ENCODE measurements around the gene KCNMB4. TPM values are rescaled to one million over a fixed set of nuclear protein-coding genes. Genes with fewer than 3 reads are reported as not detected.

Gene KCNMB4
- total RNA-seq, 1 experiment from 2014 or later = 0.23 TPM

DNA sequence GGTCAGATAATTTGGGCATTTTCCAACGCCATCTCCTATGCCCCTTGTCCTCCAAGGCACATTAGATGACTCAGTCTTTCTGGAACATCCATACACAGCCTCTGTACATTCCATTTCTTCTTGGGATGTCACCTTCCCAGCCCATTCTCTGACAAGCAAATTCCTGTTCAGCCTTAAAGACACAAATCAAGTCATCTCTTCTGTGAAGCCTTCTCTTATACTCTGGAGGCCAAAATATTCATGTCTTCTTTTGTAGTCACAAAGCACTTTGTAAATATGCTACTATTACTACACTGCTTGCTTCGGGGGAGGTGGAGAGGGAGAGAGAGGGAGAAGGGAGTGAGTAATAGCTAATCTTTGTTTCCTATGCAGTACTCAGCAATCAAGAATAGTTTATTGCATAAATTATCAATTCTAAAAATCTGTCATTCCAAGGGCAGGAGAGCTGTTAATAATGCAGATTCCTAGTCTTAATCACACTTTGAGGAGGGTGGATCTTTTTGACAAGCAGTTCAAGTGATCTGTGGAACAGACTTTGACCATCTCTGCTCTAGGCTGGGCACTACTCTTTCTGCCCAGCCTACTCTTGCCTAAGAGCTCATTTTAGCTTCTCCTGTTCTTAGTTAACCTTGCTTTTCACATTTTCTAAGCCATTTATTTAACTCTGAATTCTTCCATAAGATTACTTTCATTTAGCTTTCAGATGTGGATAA is 27.9 kb downstream of the KCNMB4 start:
- Mint-ChIP-seq H3K9me3 (ENCODE audit: unreplicated experiment) (peaks cover 11% of the 10 kb centered on the region), H3K4me3 (ENCODE audit: unreplicated experiment) (no peak overlapping the region), H3K4me1 (ENCODE audit: low read depth, unreplicated experiment) (no peaks in the 10 kb centered on the region), H3K27ac (ENCODE audit: unreplicated experiment) (no peak overlapping the region), H3K36me3 (ENCODE audit: insufficient read depth, unreplicated experiment) (no peaks in the 10 kb centered on the region), H3K27me3 (ENCODE audit: insufficient read depth, unreplicated experiment) (peaks cover 3% of the 10 kb centered on the region)
- BruUV-seq (replicated peaks) = no TSS peak
- TF ChIP-seq, protein P1, sequence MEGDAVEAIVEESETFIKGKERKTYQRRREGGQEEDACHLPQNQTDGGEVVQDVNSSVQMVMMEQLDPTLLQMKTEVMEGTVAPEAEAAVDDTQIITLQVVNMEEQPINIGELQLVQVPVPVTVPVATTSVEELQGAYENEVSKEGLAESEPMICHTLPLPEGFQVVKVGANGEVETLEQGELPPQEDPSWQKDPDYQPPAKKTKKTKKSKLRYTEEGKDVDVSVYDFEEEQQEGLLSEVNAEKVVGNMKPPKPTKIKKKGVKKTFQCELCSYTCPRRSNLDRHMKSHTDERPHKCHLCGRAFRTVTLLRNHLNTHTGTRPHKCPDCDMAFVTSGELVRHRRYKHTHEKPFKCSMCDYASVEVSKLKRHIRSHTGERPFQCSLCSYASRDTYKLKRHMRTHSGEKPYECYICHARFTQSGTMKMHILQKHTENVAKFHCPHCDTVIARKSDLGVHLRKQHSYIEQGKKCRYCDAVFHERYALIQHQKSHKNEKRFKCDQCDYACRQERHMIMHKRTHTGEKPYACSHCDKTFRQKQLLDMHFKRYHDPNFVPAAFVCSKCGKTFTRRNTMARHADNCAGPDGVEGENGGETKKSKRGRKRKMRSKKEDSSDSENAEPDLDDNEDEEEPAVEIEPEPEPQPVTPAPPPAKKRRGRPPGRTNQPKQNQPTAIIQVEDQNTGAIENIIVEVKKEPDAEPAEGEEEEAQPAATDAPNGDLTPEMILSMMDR (IDR thresholded peaks at IDR 0.05; ENCODE audit: insufficient read depth in 1 of 2, low read depth in 1 of 2, low read length in 1 of 2, severe bottlenecking in 1 of 2, unreplicated experiment in 1 of 2) = no peak
- Histone ChIP-seq H3K27me3 (replicated peaks; ENCODE audit: control insufficient read depth, insufficient read depth, low read length) (no peaks in the 10 kb centered on the region), H3K9me3 (no peaks in the 10 kb centered on the region), H3K4me3 (ENCODE audit: low read depth, low read length) (no peak overlapping the region), H3K4me1 (no peaks in the 10 kb centered on the region), H3K36me3 (ENCODE audit: control insufficient read depth, insufficient read depth, low read length) (no peaks in the 10 kb centered on the region)
- DNase-seq = no peak
- POLR2A ChIA-PET = no interaction called here
- intact Hi-C loops (cut with micrococcal nuclease; ENCODE audit: unreplicated experiment) = no loop called here
- CTCF ChIA-PET = no interaction called here

DNA sequence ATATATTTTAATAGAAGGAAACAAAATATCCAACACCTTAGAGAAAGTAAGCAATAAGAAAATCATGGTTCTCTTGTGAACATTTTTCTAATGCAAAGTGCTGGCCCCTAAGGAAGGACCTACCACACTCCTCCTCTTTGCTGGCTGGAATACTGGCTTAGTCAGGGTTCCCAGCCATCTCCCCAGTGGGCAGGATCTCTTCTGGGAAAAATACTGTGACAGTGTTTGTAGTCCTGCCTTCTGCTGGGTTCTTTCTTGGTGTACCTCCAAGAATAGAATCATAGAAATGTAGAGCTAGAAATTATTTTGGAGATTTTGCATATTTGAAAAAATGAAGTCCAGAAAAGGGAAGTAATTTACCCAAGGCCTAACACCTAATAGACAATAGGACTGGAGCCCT is 31.9 kb downstream of the KCNMB4 start:
- BruUV-seq (replicated peaks) = no TSS peak
- H3K27me3 ChIP-seq (replicated peaks; ENCODE audit: control insufficient read depth, insufficient read depth, low read length) = no peaks in the 10 kb centered on the region
- intact Hi-C loops (cut with micrococcal nuclease; ENCODE audit: unreplicated experiment) = no loop called here
- Mint-ChIP-seq H3K27me3 (ENCODE audit: insufficient read depth, unreplicated experiment) (peaks cover 3% of the 10 kb centered on the region), H3K36me3 (ENCODE audit: insufficient read depth, unreplicated experiment) (no peaks in the 10 kb centered on the region), H3K9me3 (ENCODE audit: unreplicated experiment) (no peaks in the 10 kb centered on the region), H3K4me1 (ENCODE audit: low read depth, unreplicated experiment) (peaks cover 6% of the 10 kb centered on the region), H3K4me3 (ENCODE audit: unreplicated experiment) (no peak overlapping the region), H3K27ac (ENCODE audit: unreplicated experiment) (no peak overlapping the region)
- TF ChIP-seq, protein P1 (IDR thresholded peaks at IDR 0.05; ENCODE audit: insufficient read depth in 1 of 2, low read depth in 1 of 2, low read length in 1 of 2, severe bottlenecking in 1 of 2, unreplicated experiment in 1 of 2) = no peak
- CTCF ChIA-PET = no interaction called here
- H3K36me3 ChIP-seq (ENCODE audit: control insufficient read depth, insufficient read depth, low read length) = no peaks in the 10 kb centered on the region
- H3K4me3 ChIP-seq (ENCODE audit: low read depth, low read length) = no peak overlapping the region
- POLR2A ChIA-PET = no interaction called here
- no peaks in the 10 kb centered on the region for H3K4me1 ChIP-seq
- DNase-seq = no peak
- no peaks in the 10 kb centered on the region for H3K9me3 ChIP-seq

GRCh38 chr12:70398862-70399261 is 32.8 kb downstream of the KCNMB4 start:
- no peak overlapping the region for H3K4me3 Mint-ChIP-seq (ENCODE audit: unreplicated experiment)
- Histone ChIP-seq H3K4me3 (ENCODE audit: low read depth, low read length) (no peak overlapping the region), H3K36me3 (ENCODE audit: control insufficient read depth, insufficient read depth, low read length) (no peaks in the 10 kb centered on the region), H3K4me1 (no peaks in the 10 kb centered on the region), H3K9me3 (no peaks in the 10 kb centered on the region), H3K27me3 (replicated peaks; ENCODE audit: control insufficient read depth, insufficient read depth, low read length) (no peaks in the 10 kb centered on the region)
- POLR2A ChIA-PET = no interaction called here
- H3K27me3 Mint-ChIP-seq (ENCODE audit: insufficient read depth, unreplicated experiment) = peaks cover 3% of the 10 kb centered on the region
- intact Hi-C loops (cut with micrococcal nuclease; ENCODE audit: unreplicated experiment) = no loop called here
- CTCF ChIA-PET = no interaction called here
- TF ChIP-seq, protein P1 (IDR thresholded peaks at IDR 0.05; ENCODE audit: insufficient read depth in 1 of 2, low read depth in 1 of 2, low read length in 1 of 2, severe bottlenecking in 1 of 2, unreplicated experiment in 1 of 2) = no peak
- H3K36me3 Mint-ChIP-seq (ENCODE audit: insufficient read depth, unreplicated experiment) = no peaks in the 10 kb centered on the region
- H3K27ac Mint-ChIP-seq (ENCODE audit: unreplicated experiment) = no peak overlapping the region
- no TSS peak for BruUV-seq (replicated peaks)
- peaks cover 6% of the 10 kb centered on the region for H3K4me1 Mint-ChIP-seq (ENCODE audit: low read depth, unreplicated experiment)
- no peaks in the 10 kb centered on the region for H3K9me3 Mint-ChIP-seq (ENCODE audit: unreplicated experiment)
- DNase-seq = no peak
